ENCODE results near the gene BCL2L15.

BCL2L15 gene

DNA sequence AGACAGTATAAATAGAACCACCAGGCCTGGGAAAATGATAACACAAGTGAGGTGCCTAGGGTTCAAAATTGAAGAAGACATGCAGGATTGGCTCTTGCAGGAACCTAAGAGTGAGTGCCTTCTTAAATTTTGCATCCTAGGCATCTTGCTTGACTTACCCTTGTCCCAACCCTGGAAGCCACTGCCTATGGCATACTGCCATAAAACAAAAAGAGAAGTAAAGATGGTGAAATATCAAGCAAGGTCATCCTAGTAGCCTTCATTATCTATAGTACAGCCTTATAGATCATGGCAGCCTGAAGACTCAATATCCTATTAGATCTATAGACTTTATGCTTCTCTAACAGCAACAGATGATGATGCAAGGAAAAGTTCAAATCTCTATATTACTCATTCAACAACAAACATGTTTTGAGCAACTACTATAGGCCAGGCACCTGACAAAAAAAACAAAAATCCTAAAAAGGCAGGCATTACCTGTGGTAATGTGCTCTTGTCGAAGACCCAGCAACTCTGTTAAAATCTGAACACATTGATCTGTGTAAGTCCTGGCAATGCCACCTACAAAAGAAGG, 10.9 kb upstream of the BCL2L15 start:
- Histone ChIP-seq H3K79me1 (ENCODE audit: low read length) (no peaks in the 10 kb centered on the region), H2BK15ac (replicated peaks; ENCODE audit: low read depth) (no peak overlapping the region), H3K56ac (ENCODE audit: low read length) (no peak overlapping the region), H3K79me2 (ENCODE audit: control insufficient read depth, insufficient read depth, low read length) (no peaks in the 10 kb centered on the region), H3K4me2 (ENCODE audit: low read length) (no peak overlapping the region), H3K4me1 (ENCODE audit: control insufficient read depth, low read depth, low read length) (no peaks in the 10 kb centered on the region), H2AK5ac (ENCODE audit: low read length) (no peak overlapping the region), H2BK5ac (ENCODE audit: low read length) (no peak overlapping the region), H4K5ac (ENCODE audit: low read length) (no peak overlapping the region), H3K4ac (ENCODE audit: low read depth, low read length) (no peak overlapping the region), H4K8ac (ENCODE audit: low read depth, low read length) (no peak overlapping the region), H3K36me3 (ENCODE audit: control insufficient read depth, insufficient read depth, low read length) (no peaks in the 10 kb centered on the region), H3K9ac (ENCODE audit: low read length) (no peak overlapping the region), H3K27me3 (ENCODE audit: insufficient read depth, low read length, poor library complexity) (no peaks in the 10 kb centered on the region), H3K23ac (ENCODE audit: low read length) (no peak overlapping the region), H2BK120ac (ENCODE audit: low read depth, low read length) (no peak overlapping the region), H3K18ac (ENCODE audit: low read length) (no peak overlapping the region), H3K4me3 (ENCODE audit: low read length) (no peak overlapping the region), H3K27ac (ENCODE audit: low read depth, low read length) (no peak overlapping the region)
- DNase-seq, result no peak
- WGBS (ENCODE audit: extremely low coverage, insufficient coverage, low lambda C conversion rate), result no CpG with 5 or more reads among the region's 1 CpG

DNA sequence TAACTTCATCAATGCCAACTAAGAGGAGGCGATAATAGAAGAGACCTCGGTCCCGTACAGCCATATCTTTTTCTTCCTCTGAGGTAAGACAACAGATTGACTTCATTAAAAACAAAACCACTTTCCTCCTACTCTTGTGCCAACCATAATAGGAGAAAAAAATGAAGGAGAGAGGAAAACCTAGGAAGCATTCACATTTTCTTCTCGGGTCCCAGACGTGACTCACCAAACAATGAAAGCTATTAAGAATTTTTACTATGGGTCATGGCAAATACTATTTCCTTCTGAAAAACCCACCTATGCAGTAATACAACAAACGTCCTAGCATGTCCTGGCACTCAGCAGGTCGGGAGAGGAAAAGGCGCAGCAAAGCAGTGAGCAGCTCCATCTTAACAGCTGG, 8.6 kb upstream of the BCL2L15 start:
- Histone ChIP-seq H3K23ac (ENCODE audit: low read length) (no peak overlapping the region), H3K79me1 (ENCODE audit: low read length) (no peaks in the 10 kb centered on the region), H3K4ac (ENCODE audit: low read depth, low read length) (no peak overlapping the region), H4K5ac (ENCODE audit: low read length) (no peak overlapping the region), H2BK15ac (replicated peaks; ENCODE audit: low read depth) (no peak overlapping the region), H3K79me2 (ENCODE audit: control insufficient read depth, insufficient read depth, low read length) (no peaks in the 10 kb centered on the region), H3K27ac (ENCODE audit: low read depth, low read length) (no peak overlapping the region), H3K18ac (ENCODE audit: low read length) (no peak overlapping the region), H3K56ac (ENCODE audit: low read length) (no peak overlapping the region), H3K9ac (ENCODE audit: low read length) (no peak overlapping the region), H3K27me3 (ENCODE audit: insufficient read depth, low read length, poor library complexity) (no peaks in the 10 kb centered on the region), H4K8ac (ENCODE audit: low read depth, low read length) (no peak overlapping the region), H3K4me3 (ENCODE audit: low read length) (no peak overlapping the region), H2BK120ac (ENCODE audit: low read depth, low read length) (no peak overlapping the region), H2BK5ac (ENCODE audit: low read length) (no peak overlapping the region), H2AK5ac (ENCODE audit: low read length) (no peak overlapping the region), H3K36me3 (ENCODE audit: control insufficient read depth, insufficient read depth, low read length) (no peaks in the 10 kb centered on the region), H3K4me1 (ENCODE audit: control insufficient read depth, low read depth, low read length) (no peaks in the 10 kb centered on the region), H3K4me2 (ENCODE audit: low read length) (no peak overlapping the region)
- no peak for DNase-seq
- WGBS (ENCODE audit: extremely low coverage, insufficient coverage, low lambda C conversion rate), result no CpG with 5 or more reads among the region's 8 CpGs

DNA sequence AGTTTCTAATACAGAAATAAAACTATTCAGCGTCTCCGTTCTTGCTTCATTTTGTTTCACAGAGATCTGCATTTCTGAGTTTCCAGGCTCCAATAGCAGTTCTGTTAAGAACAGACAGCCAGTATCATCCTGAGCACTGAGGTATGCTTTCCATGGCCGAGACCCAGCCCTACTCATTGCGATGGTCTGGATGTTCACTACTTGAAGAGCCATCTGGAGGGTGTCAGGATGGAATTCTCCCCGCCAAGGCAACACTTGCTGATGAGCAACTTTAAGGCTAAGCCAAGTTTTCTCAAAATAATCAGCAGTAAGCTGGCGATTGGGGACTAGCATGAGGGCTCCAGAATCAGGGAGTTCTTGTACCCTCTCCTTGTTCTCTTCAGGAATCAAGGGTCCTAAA, 7.7 kb upstream of the BCL2L15 start:
- H3K27me3 ChIP-seq (ENCODE audit: insufficient read depth, low read length, poor library complexity), result no peaks in the 10 kb centered on the region
- no peak overlapping the region for H3K23ac ChIP-seq (ENCODE audit: low read length)
- H3K4me2 ChIP-seq (ENCODE audit: low read length), result no peak overlapping the region
- H2AK5ac ChIP-seq (ENCODE audit: low read length), result no peak overlapping the region
- no peak overlapping the region for H2BK5ac ChIP-seq (ENCODE audit: low read length)
- no peaks in the 10 kb centered on the region for H3K36me3 ChIP-seq (ENCODE audit: control insufficient read depth, insufficient read depth, low read length)
- H3K4me3 ChIP-seq (ENCODE audit: low read length), result no peak overlapping the region
- H3K27ac ChIP-seq (ENCODE audit: low read depth, low read length), result no peak overlapping the region
- no peak for DNase-seq
- no peak overlapping the region for H4K5ac ChIP-seq (ENCODE audit: low read length)
- H2BK120ac ChIP-seq (ENCODE audit: low read depth, low read length), result no peak overlapping the region
- H3K18ac ChIP-seq (ENCODE audit: low read length), result no peak overlapping the region
- no peaks in the 10 kb centered on the region for H3K79me1 ChIP-seq (ENCODE audit: low read length)
- H3K79me2 ChIP-seq (ENCODE audit: control insufficient read depth, insufficient read depth, low read length), result no peaks in the 10 kb centered on the region
- no peak overlapping the region for H4K8ac ChIP-seq (ENCODE audit: low read depth, low read length)
- H3K56ac ChIP-seq (ENCODE audit: low read length), result no peak overlapping the region
- WGBS (ENCODE audit: extremely low coverage, insufficient coverage, low lambda C conversion rate), result no CpG with 5 or more reads among the region's 6 CpGs
- H2BK15ac ChIP-seq (replicated peaks; ENCODE audit: low read depth), result no peak overlapping the region
- H3K4me1 ChIP-seq (ENCODE audit: control insufficient read depth, low read depth, low read length), result no peaks in the 10 kb centered on the region
- no peak overlapping the region for H3K4ac ChIP-seq (ENCODE audit: low read depth, low read length)
- no peak overlapping the region for H3K9ac ChIP-seq (ENCODE audit: low read length)

DNA sequence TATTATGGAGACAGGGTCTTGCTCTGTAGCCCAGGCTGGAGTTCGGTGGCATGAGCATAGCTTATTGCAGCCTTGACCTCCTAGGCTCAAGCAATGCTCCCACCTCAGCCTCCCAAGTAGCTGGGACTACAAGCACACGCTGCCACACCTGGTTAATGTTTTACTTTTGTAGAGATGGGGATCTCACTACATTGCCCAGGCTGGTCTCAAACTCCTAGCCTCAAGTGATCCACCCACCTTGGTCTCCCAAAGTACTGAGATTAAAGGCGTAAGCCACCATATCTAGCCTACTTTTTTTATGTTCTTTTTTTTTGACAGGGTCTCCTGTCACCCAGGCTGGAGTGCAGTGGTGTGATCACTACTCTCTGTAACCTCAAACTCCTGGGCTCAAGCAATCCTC, 5.9 kb upstream of the BCL2L15 start:
- H3K4me3 ChIP-seq (ENCODE audit: low read length), result no peak overlapping the region
- H3K27me3 ChIP-seq (ENCODE audit: insufficient read depth, low read length, poor library complexity), result no peaks in the 10 kb centered on the region
- no peak for DNase-seq
- no peak overlapping the region for H3K23ac ChIP-seq (ENCODE audit: low read length)
- no peaks in the 10 kb centered on the region for H3K79me2 ChIP-seq (ENCODE audit: control insufficient read depth, insufficient read depth, low read length)
- no peaks in the 10 kb centered on the region for H3K79me1 ChIP-seq (ENCODE audit: low read length)
- no peak overlapping the region for H3K4me2 ChIP-seq (ENCODE audit: low read length)
- no peak overlapping the region for H3K56ac ChIP-seq (ENCODE audit: low read length)
- no CpG with 5 or more reads among the region's 3 CpGs for WGBS (ENCODE audit: extremely low coverage, insufficient coverage, low lambda C conversion rate)
- H2BK5ac ChIP-seq (ENCODE audit: low read length), result no peak overlapping the region
- H3K4me1 ChIP-seq (ENCODE audit: control insufficient read depth, low read depth, low read length), result no peaks in the 10 kb centered on the region
- H4K5ac ChIP-seq (ENCODE audit: low read length), result no peak overlapping the region
- H3K36me3 ChIP-seq (ENCODE audit: control insufficient read depth, insufficient read depth, low read length), result no peaks in the 10 kb centered on the region
- no peak overlapping the region for H3K4ac ChIP-seq (ENCODE audit: low read depth, low read length)
- no peak overlapping the region for H3K27ac ChIP-seq (ENCODE audit: low read depth, low read length)
- no peak overlapping the region for H3K18ac ChIP-seq (ENCODE audit: low read length)
- H2AK5ac ChIP-seq (ENCODE audit: low read length), result no peak overlapping the region
- H2BK15ac ChIP-seq (replicated peaks; ENCODE audit: low read depth), result no peak overlapping the region
- no peak overlapping the region for H3K9ac ChIP-seq (ENCODE audit: low read length)
- no peak overlapping the region for H4K8ac ChIP-seq (ENCODE audit: low read depth, low read length)
- H2BK120ac ChIP-seq (ENCODE audit: low read depth, low read length), result no peak overlapping the region

DNA sequence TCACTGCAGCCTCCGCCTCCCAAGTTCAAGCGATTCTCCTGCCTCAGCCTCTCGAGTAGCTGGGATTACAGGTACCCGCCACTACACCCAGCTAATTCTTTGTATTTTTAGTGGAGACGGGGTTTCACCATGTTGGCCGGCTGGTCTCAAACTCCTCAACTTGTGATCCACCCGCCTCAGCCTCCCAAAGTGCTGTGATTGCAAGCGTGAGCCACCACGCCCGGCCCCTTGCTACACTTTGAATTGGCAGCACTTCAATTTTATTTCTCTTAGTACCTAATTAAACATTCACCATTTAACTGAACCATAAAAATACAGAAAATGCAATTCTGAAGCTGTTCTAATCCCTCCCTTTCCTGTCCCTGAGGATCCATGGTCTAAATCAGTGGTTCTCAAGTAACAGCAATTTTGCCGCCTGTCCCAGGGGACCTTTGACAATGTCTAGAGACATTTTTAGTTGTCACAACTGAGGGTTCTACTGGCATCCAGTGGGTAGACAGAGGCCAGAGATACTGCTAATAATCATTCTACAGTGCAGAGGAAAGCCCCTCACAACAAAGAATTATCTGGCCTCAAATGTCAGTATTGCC, 4.3 kb upstream of the BCL2L15 start:
- H3K9ac ChIP-seq (ENCODE audit: low read length), result no peak overlapping the region
- no peak overlapping the region for H2AK5ac ChIP-seq (ENCODE audit: low read length)
- no peaks in the 10 kb centered on the region for H3K36me3 ChIP-seq (ENCODE audit: control insufficient read depth, insufficient read depth, low read length)
- H3K56ac ChIP-seq (ENCODE audit: low read length), result no peak overlapping the region
- H2BK120ac ChIP-seq (ENCODE audit: low read depth, low read length), result no peak overlapping the region
- WGBS (ENCODE audit: extremely low coverage, insufficient coverage, low lambda C conversion rate), result no CpG with 5 or more reads among the region's 11 CpGs
- no peak overlapping the region for H2BK5ac ChIP-seq (ENCODE audit: low read length)
- no peaks in the 10 kb centered on the region for H3K79me1 ChIP-seq (ENCODE audit: low read length)
- no peaks in the 10 kb centered on the region for H3K27me3 ChIP-seq (ENCODE audit: insufficient read depth, low read length, poor library complexity)
- H4K5ac ChIP-seq (ENCODE audit: low read length), result no peak overlapping the region
- no peak overlapping the region for H3K23ac ChIP-seq (ENCODE audit: low read length)
- H3K4me3 ChIP-seq (ENCODE audit: low read length), result no peak overlapping the region
- H4K8ac ChIP-seq (ENCODE audit: low read depth, low read length), result no peak overlapping the region
- no peak overlapping the region for H3K18ac ChIP-seq (ENCODE audit: low read length)
- H3K4ac ChIP-seq (ENCODE audit: low read depth, low read length), result no peak overlapping the region
- H2BK15ac ChIP-seq (replicated peaks; ENCODE audit: low read depth), result no peak overlapping the region
- no peaks in the 10 kb centered on the region for H3K79me2 ChIP-seq (ENCODE audit: control insufficient read depth, insufficient read depth, low read length)
- no peak overlapping the region for H3K27ac ChIP-seq (ENCODE audit: low read depth, low read length)
- H3K4me2 ChIP-seq (ENCODE audit: low read length), result no peak overlapping the region
- DNase-seq, result no peak
- H3K4me1 ChIP-seq (ENCODE audit: control insufficient read depth, low read depth, low read length), result no peaks in the 10 kb centered on the region

DNA sequence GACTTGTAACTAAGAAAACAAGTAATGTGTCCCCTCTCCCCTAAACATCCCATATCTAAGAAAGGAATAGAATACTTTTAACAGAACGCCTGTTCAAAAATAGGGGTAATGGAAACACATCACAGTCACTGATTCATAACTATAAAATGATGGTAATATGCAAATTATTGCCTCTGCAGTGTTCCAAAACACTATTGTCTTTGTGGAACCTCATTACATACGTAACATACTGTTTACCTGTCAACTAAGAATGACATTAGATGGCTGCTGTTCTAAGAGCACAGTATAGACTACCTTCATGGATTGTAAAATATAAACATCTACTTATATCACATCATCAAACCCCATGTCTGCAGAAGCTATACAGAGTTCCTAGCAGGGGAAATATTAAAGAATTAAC, 3.4 kb upstream of the BCL2L15 start:
- Histone ChIP-seq H3K4me2 (ENCODE audit: low read length) (no peak overlapping the region), H2BK5ac (ENCODE audit: low read length) (no peak overlapping the region), H4K8ac (ENCODE audit: low read depth, low read length) (no peak overlapping the region), H3K4me1 (ENCODE audit: control insufficient read depth, low read depth, low read length) (no peaks in the 10 kb centered on the region), H3K23ac (ENCODE audit: low read length) (no peak overlapping the region), H3K36me3 (ENCODE audit: control insufficient read depth, insufficient read depth, low read length) (no peaks in the 10 kb centered on the region), H3K27me3 (ENCODE audit: insufficient read depth, low read length, poor library complexity) (no peaks in the 10 kb centered on the region), H3K79me2 (ENCODE audit: control insufficient read depth, insufficient read depth, low read length) (no peaks in the 10 kb centered on the region), H4K5ac (ENCODE audit: low read length) (no peak overlapping the region), H3K9ac (ENCODE audit: low read length) (no peak overlapping the region), H2BK15ac (replicated peaks; ENCODE audit: low read depth) (no peak overlapping the region), H2BK120ac (ENCODE audit: low read depth, low read length) (no peak overlapping the region), H3K4me3 (ENCODE audit: low read length) (no peak overlapping the region), H3K4ac (ENCODE audit: low read depth, low read length) (no peak overlapping the region), H3K56ac (ENCODE audit: low read length) (no peak overlapping the region), H3K18ac (ENCODE audit: low read length) (no peak overlapping the region), H2AK5ac (ENCODE audit: low read length) (no peak overlapping the region), H3K79me1 (ENCODE audit: low read length) (no peaks in the 10 kb centered on the region), H3K27ac (ENCODE audit: low read depth, low read length) (no peak overlapping the region)
- no CpG with 5 or more reads among the region's 2 CpGs for WGBS (ENCODE audit: extremely low coverage, insufficient coverage, low lambda C conversion rate)
- no peak for DNase-seq

All from mesendoderm (in vitro differentiated cells).